HepG2 (cell line): Measurements from ENCODE around the gene C10orf143. TPM values are rescaled to one million over a fixed set of nuclear protein-coding genes. Genes with fewer than 3 reads are reported as not detected.

ENCODE experiments used
- ATAC-seq: fragments of 200-7000 bp; cut with Tn5 transposase; 3 replicates; pipeline ENCODE4 v1.9.1; 2020; ENCODE audit warnings: mild to moderate bottlenecking, moderate library complexity
- BruUV-seq: library from RNA; stranded (reverse); fragments of 400-500 nt; replicated peaks from 2 replicates; lab custom pipeline; 2021; lab: Mats Ljungman, UMichigan
- CTCF ChIA-PET: fragments of 300-600 bp; formaldehyde crosslinking; extraction: SDS; loops from one replicate; lab custom pipeline; 2021; ENCODE audit warnings: low total read pairs, inconsistent platforms, low intra/inter-chr PET ratio; lab: Yijun Ruan, JAX
- POLR2A ChIA-PET: fragments of 350-600 bp; sonication (Branson Sonifier 250); formaldehyde crosslinking; loops from one replicate; lab custom pipeline; 2020; ENCODE audit warnings: antibody characterized with exemption, inconsistent platforms; lab: Yijun Ruan, JAX
- DNase-seq: peaks from one replicate; pipeline ENCODE4 v3.0.0-alpha.2; 2015; ENCODE audit warnings: low spot score
- FAIRE-seq: peaks from 3 replicates; lab custom pipeline; 2011; peaks lifted over from hg19 to GRCh38; lab: Jason Lieb, UNC
- H2AFZ ChIP-seq: one replicate; pipeline ENCODE4 v1.6.1; 2011; ENCODE audit warnings: low read length, inconsistent platforms
- H3K27ac ChIP-seq: fragments of 300-600 bp; 3 replicates; pipeline ENCODE4 v1.8.0; 2011; ENCODE audit warnings: mixed run types, mild to moderate bottlenecking, mixed read lengths, low read length, inconsistent platforms; ENCODE audit not compliant: insufficient read depth; ENCODE audit errors: extremely low read length
- H3K27me3 ChIP-seq, 2 experiments: fragments of 200-600 bp in 1 of 2; 2 replicates in 1 of 2; 3 replicates in 1 of 2; pipeline versions ENCODE4 v1.6.0 to v1.8.0; 2011; ENCODE audit warnings: low read length in 2 of 2, mild to moderate bottlenecking in 2 of 2, moderate library complexity in 2 of 2, inconsistent platforms in 1 of 2; ENCODE audit not compliant: insufficient read depth in 2 of 2, control insufficient read depth in 1 of 2
- H3K36me3 ChIP-seq, 2 experiments: fragments of 200-600 bp in 1 of 2; replicated peaks in 1 of 2; 2 replicates in 1 of 2; 3 replicates in 1 of 2; pipeline versions ENCODE4 v1.5.1 to v1.8.0; 2011; ENCODE audit warnings: low read length in 2 of 2, inconsistent platforms in 1 of 2; ENCODE audit not compliant: insufficient read depth in 2 of 2, control insufficient read depth in 1 of 2
- H3K4me1 ChIP-seq: 2 replicates; pipeline ENCODE4 v1.5.1; 2012; ENCODE audit warnings: low read length, inconsistent platforms; ENCODE audit not compliant: insufficient read depth
- H3K4me2 ChIP-seq: 2 replicates; pipeline ENCODE4 v1.6.0; 2011; ENCODE audit warnings: low read depth, low read length, inconsistent platforms
- H3K4me3 ChIP-seq, 3 experiments: fragments of 200-600 bp in 1 of 3; sonication (generic), shearing (Covaris generic) in 1 of 3; replicated peaks in 1 of 3; 2 replicates each; pipeline ENCODE4 v1.5.1; 2011 to 2016; ENCODE audit warnings: low read length in 3 of 3, inconsistent platforms in 2 of 3, low read depth in 2 of 3, mild to moderate bottlenecking in 2 of 3, control low read depth in 1 of 3, mixed read lengths in 1 of 3; ENCODE audit not compliant: insufficient read depth in 1 of 3
- H3K79me2 ChIP-seq: one replicate; pipeline ENCODE4 v1.6.1; 2011; ENCODE audit warnings: low read length, inconsistent platforms; ENCODE audit not compliant: insufficient read depth
- H3K9ac ChIP-seq: 2 replicates; pipeline ENCODE4 v1.6.0; 2011; ENCODE audit warnings: mild to moderate bottlenecking, low read depth, low read length, inconsistent platforms; ENCODE audit not compliant: insufficient read depth
- H3K9me3 ChIP-seq: 2 replicates; pipeline ENCODE4 v1.5.1; 2012; ENCODE audit warnings: mild to moderate bottlenecking, low read length
- H4K20me1 ChIP-seq: 2 replicates; pipeline ENCODE4 v1.6.0; 2011; ENCODE audit warnings: inconsistent platforms, mild to moderate bottlenecking, low read length, moderate library complexity; ENCODE audit not compliant: insufficient read depth
- ARNT2 ChIP-seq: sonication (generic); formaldehyde crosslinking; IDR thresholded peaks from 2 replicates; pipeline ENCODE4 v1.8.0; 2022; ENCODE audit warnings: mild to moderate bottlenecking, low read depth, missing genetic modification reagents, moderate library complexity
- CBX2 ChIP-seq, 2 experiments: fragments of 200-600 bp in 1 of 2; sonication (generic); formaldehyde crosslinking in 1 of 2; IDR thresholded peaks; 2 replicates each; pipeline versions ENCODE4 v1.7.0 to v1.8.1; 2018 to 2022; ENCODE audit warnings: low read depth in 2 of 2, low read length in 1 of 2, mild to moderate bottlenecking in 1 of 2, missing genetic modification reagents in 1 of 2
- FOXO1 ChIP-seq: sonication (generic); formaldehyde crosslinking; IDR thresholded peaks from 2 replicates; pipeline ENCODE4 v1.4.0; 2020; ENCODE audit warnings: missing genetic modification reagents
- HBP1 ChIP-seq: IDR thresholded peaks from 2 replicates; pipeline ENCODE4 v1.6.1; 2016; ENCODE audit warnings: low read depth, control low read depth
- HES4 ChIP-seq: sonication (generic); formaldehyde crosslinking; IDR thresholded peaks from 2 replicates; pipeline ENCODE4 v1.9.0; 2021; ENCODE audit warnings: mild to moderate bottlenecking, missing genetic modification reagents, borderline replicate concordance
- HNF4A ChIP-seq: sonication (generic); formaldehyde crosslinking; IDR thresholded peaks from 2 replicates; pipeline ENCODE4 v1.4.0; 2020; ENCODE audit warnings: missing genetic modification reagents
- MYNN ChIP-seq: sonication (generic); formaldehyde crosslinking; IDR thresholded peaks from 2 replicates; pipeline ENCODE4 v1.4.0; 2020; ENCODE audit warnings: mild to moderate bottlenecking, low read depth, missing genetic modification reagents
- NFKB2 ChIP-seq: sonication (generic); formaldehyde crosslinking; IDR thresholded peaks from 2 replicates; pipeline ENCODE4 v1.4.0; 2020; ENCODE audit warnings: missing genetic modification reagents, borderline replicate concordance
- NKX3-1 ChIP-seq: sonication (generic); formaldehyde crosslinking; IDR thresholded peaks from 2 replicates; pipeline ENCODE4 v1.5.0; 2020; ENCODE audit warnings: missing genetic modification reagents
- NR2F6 ChIP-seq, 2 experiments: IDR thresholded peaks; 2 replicates each; pipeline ENCODE4 v1.6.1; 2016; ENCODE audit warnings: antibody characterized with exemption in 1 of 2, mild to moderate bottlenecking in 1 of 2
- PBX2 ChIP-seq: IDR thresholded peaks from 2 replicates; pipeline ENCODE4 v1.6.1; 2016; ENCODE audit warnings: control low read depth
- REXO4 ChIP-seq: sonication (generic); formaldehyde crosslinking; IDR thresholded peaks from 2 replicates; pipeline ENCODE4 v1.8.0; 2022; ENCODE audit warnings: missing genetic modification reagents, mild to moderate bottlenecking, borderline replicate concordance
- SIX1 ChIP-seq: sonication (generic); formaldehyde crosslinking; IDR thresholded peaks from 2 replicates; pipeline ENCODE4 v1.4.0; 2020; ENCODE audit warnings: missing genetic modification reagents, borderline replicate concordance
- SP4 ChIP-seq: sonication (generic); formaldehyde crosslinking; IDR thresholded peaks from 2 replicates; pipeline ENCODE4 v1.8.1; 2023; ENCODE audit warnings: mild to moderate bottlenecking, missing genetic modification reagents
- TOPORS ChIP-seq: sonication (generic); formaldehyde crosslinking; IDR thresholded peaks from 2 replicates; pipeline ENCODE4 v1.8.0; 2023; ENCODE audit warnings: mild to moderate bottlenecking, missing genetic modification reagents
- ZNF101 ChIP-seq: sonication (generic); formaldehyde crosslinking; IDR thresholded peaks from 2 replicates; pipeline ENCODE4 v1.4.0; 2020; ENCODE audit warnings: mild to moderate bottlenecking, low read depth, missing genetic modification reagents, borderline replicate concordance
- ZNF354B ChIP-seq: sonication (generic); formaldehyde crosslinking; IDR thresholded peaks from 2 replicates; pipeline ENCODE4 v1.8.0; 2022; ENCODE audit warnings: mild to moderate bottlenecking, missing genetic modification reagents
- ZNF772 ChIP-seq: sonication (generic); formaldehyde crosslinking; IDR thresholded peaks from 2 replicates; pipeline ENCODE4 v1.5.0; 2020; ENCODE audit warnings: mild to moderate bottlenecking, missing genetic modification reagents
- WGBS: methylation state at CpG from one replicate; pipeline ENCODE4 v1.1.6; 2017; ENCODE audit warnings: low lambda C conversion rate; 5-methylcytosine and 5-hydroxymethylcytosine counted together
- in situ Hi-C: cut with HindIII; loops from 2 replicates; pipeline ENCODE4 v1.10.0; 2017; ENCODE audit warnings: low pct_unique_long_range_greater_than_20kb; ENCODE audit not compliant: extremely low pct_ligation_motif_present
- intact Hi-C: fragments of 100-400 bp; cut with micrococcal nuclease; formaldehyde crosslinking; loops from one replicate; pipeline ENCODE4 v1.10.0; 2022; ENCODE audit not compliant: unreplicated experiment
- polyA plus RNA-seq, 8 experiments: library from polyadenylated mRNA; depleted of rRNA in 3 of 8; stranded (reverse) in 7 of 8; unstranded in 1 of 8; fragments of >200 nt; fragmentation: Illumina TruSeq in 4 of 8; extraction: Trizol in 4 of 8; gene quantifications; 2 replicates each; pipeline versions ENCODE4 v1.2.1 to v1.2.3, GENCODE V29; 2011 to 2016; ENCODE audit warnings: low read depth in 4 of 8, missing spikeins in 1 of 8, mixed read lengths in 1 of 8; ENCODE audit not compliant: insufficient read depth in 1 of 8
- total RNA-seq, 5 experiments: library from RNA; depleted of rRNA; stranded (reverse); fragments of >200 nt; fragmentation: Illumina TruSeq; extraction: Trizol; gene quantifications; 2 replicates each; pipeline ENCODE4 v1.2.3, GENCODE V29; 2016; ENCODE audit warnings: low read depth in 1 of 5

Gene C10orf143
- total and polyA plus RNA-seq, 2 of the 13 experiments (the other 11 are each of a cell fraction or from before 2014, with no cell fraction given), result 0.21 to 0.91 TPM

GRCh38 chr10:130037169-130037661 is 73.4 kb downstream of the C10orf143 start:
- in situ Hi-C loops, result no loop called here
- Histone ChIP-seq H3K4me2 (no peak overlapping the region), H3K79me2 (no peaks in the 10 kb centered on the region), H3K4me1 (no peaks in the 10 kb centered on the region), H3K27me3 (peaks cover 5 to 64% of the 10 kb centered on the region in 2 experiments; a peak in 3 of 5 replicates), H3K9ac (no peak overlapping the region), H4K20me1 (no peaks in the 10 kb centered on the region), H3K9me3 (no peaks in the 10 kb centered on the region)
- CTCF ChIA-PET, result no interaction called here
- TF ChIP-seq ZNF772 (CRISPR knock-in tag), result no peak
- TF ChIP-seq NR2F6 (IDR thresholded peaks at IDR 0.05), result no peak
- no peak for TF ChIP-seq NR2F6 (CRISPR knock-in tag; IDR thresholded peaks at IDR 0.05)
- no peak for TF ChIP-seq NKX3-1
- TF ChIP-seq HES4, result no peak
- TF ChIP-seq FOXO1, result no peak
- TF ChIP-seq ZNF354B, result no peak
- TF ChIP-seq SIX1, result no peak
- no peak for TF ChIP-seq TOPORS (CRISPR knock-in tag)
- no peak for TF ChIP-seq REXO4
- no peak for TF ChIP-seq MYNN (CRISPR knock-in tag)
- no peak for TF ChIP-seq HNF4A (CRISPR knock-in tag)
- TF ChIP-seq HBP1 (CRISPR knock-in tag), result no peak
- no peak for TF ChIP-seq SP4 (CRISPR knock-in tag)
- TF ChIP-seq ZNF101 (CRISPR knock-in tag), result no peak
- no peak for TF ChIP-seq PBX2 (CRISPR knock-in tag)
- TF ChIP-seq NFKB2, result no peak
- TF ChIP-seq ARNT2, result no peak
- TF ChIP-seq CBX2 (IDR thresholded peaks at IDR 0.05; ENCODE audit: low read depth, low read length), result no peak
- no peak for TF ChIP-seq CBX2 (CRISPR knock-in tag; IDR thresholded peaks at IDR 0.05; ENCODE audit: low read depth)
- TF ChIP-seq, all 625 proteins: peak for 0
- no peaks in the 10 kb centered on the region for H3K36me3 ChIP-seq
- FAIRE-seq, result no peak
- no peak overlapping the region for H2AFZ ChIP-seq
- no peak for DNase-seq
- no peak overlapping the region for H3K27ac ChIP-seq
- intact Hi-C loops, result no loop called here
- POLR2A ChIA-PET, result no interaction called here
- no peak for ATAC-seq
- no peak overlapping the region for H3K4me3 ChIP-seq
- no TSS peak for BruUV-seq
- WGBS, result 43% methylated on average over 13 of the region's 14 CpGs
